Occipital lobe (tissue), 2 donors: ENCODE data around the gene RNF181. TPM values are rescaled to one million over a fixed set of nuclear protein-coding genes. Genes with fewer than 3 reads are reported as not detected.
A peak's percentile ranks its signal among the peaks of the same experiment; 100 is the strongest.
"Not testable (repeated sequence)": the region's sequence is repeated elsewhere in the genome, so short reads cannot be mapped to it uniquely, and the experiment has no call there.

Source experiments
- DNase-seq: peaks from one replicate; lab custom pipeline; 2025; lab: John Stamatoyannopoulos, UW
- total RNA-seq: library from RNA; depleted of rRNA; stranded (reverse); fragments of >200 nt; gene quantifications from one replicate; pipeline ENCODE4 v1.2.3, GENCODE V29; 2014

Gene RNF181, protein sequence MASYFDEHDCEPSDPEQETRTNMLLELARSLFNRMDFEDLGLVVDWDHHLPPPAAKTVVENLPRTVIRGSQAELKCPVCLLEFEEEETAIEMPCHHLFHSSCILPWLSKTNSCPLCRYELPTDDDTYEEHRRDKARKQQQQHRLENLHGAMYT
- total RNA-seq: 38.8 TPM

GRCh38 chr2:85595301-85596025, at the start of gene RNF181:
Gene RNF181 (plus strand): TSS chr2:85595745. CDS start chr2:85595764, 19 bp downstream.
- peak; percentile 97 for DNase-seq

DNA sequence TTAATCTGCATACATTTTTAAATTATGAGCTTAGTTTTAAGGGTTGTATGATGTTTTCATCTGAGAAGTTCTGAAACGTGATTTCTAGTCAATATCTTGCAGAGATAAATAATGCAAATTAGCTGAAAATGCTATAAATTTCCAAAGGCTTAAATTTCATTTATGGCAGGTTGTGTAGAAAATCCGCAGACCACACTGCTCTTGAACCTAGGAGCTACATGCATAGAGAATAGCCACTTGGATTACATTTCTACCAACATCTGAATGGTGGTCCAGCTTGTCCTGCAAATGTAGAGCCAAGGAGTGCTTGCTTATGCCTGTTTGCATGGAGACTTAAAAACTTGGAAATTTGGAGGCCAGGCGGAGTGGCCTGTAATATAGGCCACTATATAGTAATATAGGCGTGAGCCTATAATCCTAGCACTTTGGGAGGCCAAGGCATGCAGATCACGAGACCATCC, 49.7 kb upstream of the RNF181 start:
- no peak for DNase-seq

GRCh38 chr2:85547089-85547858, 48.3 kb upstream of the RNF181 start:
- DNase-seq: no peak

GRCh38 chr2:85547859-85548607, 47.5 kb upstream of the RNF181 start:
- DNase-seq: no peak

GRCh38 chr2:85548608-85548900, 47.0 kb upstream of the RNF181 start:
- no peak for DNase-seq

GRCh38 chr2:85549095-85549494, 46.5 kb upstream of the RNF181 start:
- DNase-seq: no peak

DNA sequence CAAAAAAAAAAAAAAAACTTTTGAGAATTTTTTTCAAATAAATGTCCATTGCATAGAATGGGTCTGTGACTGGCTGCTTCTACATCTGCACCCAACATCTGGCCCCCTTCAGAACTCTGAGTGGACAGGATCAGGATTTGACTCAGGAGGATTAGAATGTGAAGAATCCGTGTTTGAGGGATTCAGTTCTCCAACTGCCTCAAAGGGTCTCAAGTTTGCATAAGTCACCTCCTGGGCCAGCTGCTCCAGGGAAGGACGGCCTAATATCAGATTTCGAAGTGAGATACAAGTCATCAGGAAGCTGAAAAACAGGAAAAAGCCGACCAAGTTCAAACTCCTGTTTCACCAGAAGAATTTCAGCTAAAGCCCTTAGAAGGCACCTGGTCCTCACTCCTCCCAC, 45.7 kb upstream of the RNF181 start:
- DNase-seq: no peak

GRCh38 chr2:85550486-85550885, 45.1 kb upstream of the RNF181 start:
- no peak for DNase-seq

GRCh38 chr2:85551698-85552678, 43.6 kb upstream of the RNF181 start:
- DNase-seq: peak; percentile 77

- DNase-seq: no peak
These were observed 42.4 kb upstream of the RNF181 start for GRCh38 chr2:85553184-85553583.

GRCh38 chr2:85554980-85555612, 40.4 kb upstream of the RNF181 start:
- no peak for DNase-seq

GRCh38 chr2:85557130-85557529, 38.4 kb upstream of the RNF181 start:
- no peak for DNase-seq

- no peak for DNase-seq
These were observed 37.4 kb upstream of the RNF181 start for GRCh38 chr2:85558160-85558559.

- DNase-seq: not testable (repeated sequence)
These were observed 35.2 kb upstream of the RNF181 start for GRCh38 chr2:85560403-85560726.

- DNase-seq: no peak
These were observed 34.7 kb upstream of the RNF181 start for GRCh38 chr2:85560812-85561279.

- DNase-seq: peak; percentile 89
These were observed 34.0 kb upstream of the RNF181 start, which contains the start of gene GGCX for GRCh38 chr2:85561280-85562212. Gene GGCX (minus strand): TSS chr2:85561493. CDS start chr2:85561428, 65 bp downstream.

DNA sequence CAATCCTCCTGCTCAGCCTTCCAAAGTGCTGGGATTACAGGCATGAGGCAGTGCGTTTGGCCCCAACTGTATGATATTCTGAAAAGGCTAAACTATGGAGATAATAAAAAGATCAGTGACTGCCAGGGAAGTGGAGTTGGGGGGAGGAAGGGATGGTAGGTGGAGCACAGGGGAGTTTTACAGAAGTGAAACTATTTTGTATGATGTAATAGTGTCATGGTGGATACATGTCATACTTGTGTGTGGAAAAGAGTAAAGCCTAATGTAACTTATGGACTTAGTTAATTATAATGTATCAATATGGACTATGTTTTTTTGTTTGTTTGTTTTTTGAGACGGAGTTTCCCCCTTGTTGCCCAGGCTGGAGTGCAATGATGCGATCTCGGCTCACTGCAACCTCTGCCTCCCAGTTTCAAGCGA, 31.4 kb upstream of the RNF181 start:
- DNase-seq: no peak

DNA sequence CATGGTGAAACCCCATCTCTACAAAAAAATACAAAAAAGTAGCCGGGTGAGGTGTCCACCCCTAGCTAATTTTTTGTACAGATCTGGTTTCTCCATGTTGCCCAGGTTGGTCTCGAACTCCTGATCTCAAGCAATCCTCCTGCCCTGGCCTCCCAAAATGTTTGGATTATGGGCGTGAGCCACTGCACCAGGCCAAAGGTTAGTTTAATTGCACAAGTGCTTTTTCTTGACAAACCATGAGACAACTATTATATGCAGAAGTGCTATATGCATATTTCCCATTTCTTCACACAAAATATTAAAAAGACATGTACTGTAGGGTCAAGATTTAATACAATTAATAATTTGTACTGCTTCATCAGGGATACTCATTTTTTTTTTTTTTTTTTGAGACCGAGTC, 29.3 kb upstream of the RNF181 start:
- no peak for DNase-seq

DNA sequence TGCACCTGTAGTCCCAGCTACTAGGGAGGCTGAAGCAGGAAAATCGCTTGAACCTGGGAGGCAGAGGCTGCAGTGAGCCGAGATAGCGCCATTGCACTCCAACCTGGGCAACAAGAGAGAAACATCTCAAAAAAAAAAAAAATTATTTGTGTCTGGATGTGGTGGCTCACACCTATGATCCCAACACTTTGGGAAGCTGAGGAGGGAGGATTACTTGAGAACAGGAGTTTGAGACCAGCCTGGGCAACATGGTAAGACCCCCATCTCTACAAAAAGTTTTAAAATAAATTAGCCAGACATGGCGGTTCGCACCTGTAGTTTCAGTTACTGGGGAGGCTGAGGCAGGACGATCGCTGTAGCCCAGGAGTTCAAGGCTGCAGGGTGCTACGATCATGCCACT, 19.8 kb upstream of the RNF181 start:
- no peak for DNase-seq
